NT2/D1 (cell line): ENCODE data around the gene POGK.

Experiments
- DNase-seq: peaks from one replicate; pipeline ENCODE4 v3.0.0-alpha.2; 2011; ENCODE audit warnings: low read depth, low spot score
- H3K27me3 ChIP-seq: 2 replicates; pipeline ENCODE4 v1.6.0; 2011; ENCODE audit warnings: mild to moderate bottlenecking; ENCODE audit not compliant: insufficient read length, insufficient read depth
- H3K36me3 ChIP-seq: 2 replicates; pipeline ENCODE4 v1.6.1; 2011; ENCODE audit warnings: mild to moderate bottlenecking, low read length, mixed read lengths; ENCODE audit not compliant: insufficient read depth, insufficient read length
- H3K4me1 ChIP-seq: 2 replicates; pipeline ENCODE4 v1.5.1; 2011; ENCODE audit not compliant: insufficient read depth, insufficient read length
- H3K4me3 ChIP-seq: 2 replicates; pipeline ENCODE4 v1.5.1; 2011; ENCODE audit warnings: low read depth; ENCODE audit not compliant: insufficient read length
- H3K9ac ChIP-seq: 2 replicates; pipeline ENCODE4 v1.6.0; 2011; ENCODE audit warnings: low read depth; ENCODE audit not compliant: insufficient read length
- H3K9me3 ChIP-seq: 2 replicates; pipeline ENCODE4 v1.5.1; 2011; ENCODE audit warnings: mild to moderate bottlenecking, low read length; ENCODE audit not compliant: insufficient read depth
- SUZ12 ChIP-seq: IDR thresholded peaks from 2 replicates; pipeline ENCODE4 v1.6.1; 2011; ENCODE audit not compliant: insufficient read length, insufficient read depth; ENCODE audit errors: extremely low read depth
- YY1 ChIP-seq: IDR thresholded peaks from 2 replicates; pipeline ENCODE4 v1.6.1; 2011; ENCODE audit not compliant: insufficient read length, insufficient read depth
- ZNF274 ChIP-seq: IDR thresholded peaks from 2 replicates; pipeline ENCODE4 v1.6.1; 2011; ENCODE audit warnings: mild to moderate bottlenecking, low read depth, low read length

Gene POGK

GRCh38 chr1:166857995-166858394 is 18.7 kb downstream of the POGK start:
- Histone ChIP-seq H3K9me3 (no peaks in the 10 kb centered on the region), H3K4me1 (no peaks in the 10 kb centered on the region), H3K27me3 (no peaks in the 10 kb centered on the region), H3K9ac (no peak overlapping the region), H3K36me3 (peaks cover 93% of the 10 kb centered on the region), H3K4me3 (no peak overlapping the region)
- TF ChIP-seq ZNF274 (no peak), YY1 (no peak), SUZ12 (no peak)
- no peak for DNase-seq

- no peaks in the 10 kb centered on the region for H3K9me3 ChIP-seq
- no peak overlapping the region for H3K9ac ChIP-seq
- TF ChIP-seq ZNF274, result no peak
- no peak for TF ChIP-seq SUZ12
- no peak for TF ChIP-seq YY1
- no peaks in the 10 kb centered on the region for H3K4me1 ChIP-seq
- peaks cover 92% of the 10 kb centered on the region for H3K36me3 ChIP-seq
- no peaks in the 10 kb centered on the region for H3K27me3 ChIP-seq
- no peak for DNase-seq
- no peak overlapping the region for H3K4me3 ChIP-seq
These were observed 19.6 kb downstream of the POGK start for GRCh38 chr1:166858726-166859419.

GRCh38 chr1:166859597-166859996 is 20.3 kb downstream of the POGK start:
- Histone ChIP-seq H3K4me3 (no peak overlapping the region), H3K4me1 (no peaks in the 10 kb centered on the region), H3K9ac (no peak overlapping the region), H3K9me3 (no peaks in the 10 kb centered on the region), H3K36me3 (peaks cover 92% of the 10 kb centered on the region), H3K27me3 (no peaks in the 10 kb centered on the region)
- TF ChIP-seq ZNF274 (no peak), SUZ12 (no peak), YY1 (no peak)
- DNase-seq, result no peak

GRCh38 chr1:166865926-166866325 is 26.7 kb downstream of the POGK start:
- no peak for DNase-seq
- Histone ChIP-seq H3K4me3 (no peak overlapping the region), H3K36me3 (peaks cover 72% of the 10 kb centered on the region), H3K9ac (no peak overlapping the region), H3K9me3 (no peaks in the 10 kb centered on the region), H3K4me1 (no peaks in the 10 kb centered on the region), H3K27me3 (no peaks in the 10 kb centered on the region)
- no peak for TF ChIP-seq SUZ12
- no peak for TF ChIP-seq YY1
- no peak for TF ChIP-seq ZNF274

GRCh38 chr1:166868639-166869038 is 29.4 kb downstream of the POGK start:
- Histone ChIP-seq H3K4me1 (no peaks in the 10 kb centered on the region), H3K9me3 (no peaks in the 10 kb centered on the region), H3K4me3 (no peak overlapping the region), H3K9ac (no peak overlapping the region), H3K27me3 (no peaks in the 10 kb centered on the region), H3K36me3 (peaks cover 62% of the 10 kb centered on the region)
- TF ChIP-seq YY1 (no peak), SUZ12 (no peak), ZNF274 (no peak)
- no peak for DNase-seq

GRCh38 chr1:166869318-166870099 is 30.2 kb downstream of the POGK start:
- DNase-seq, result no peak
- TF ChIP-seq SUZ12, result no peak
- TF ChIP-seq ZNF274, result no peak
- no peak for TF ChIP-seq YY1
- H3K9me3 ChIP-seq, result no peaks in the 10 kb centered on the region
- H3K9ac ChIP-seq, result no peak overlapping the region
- H3K27me3 ChIP-seq, result no peaks in the 10 kb centered on the region
- no peak overlapping the region for H3K4me3 ChIP-seq
- no peaks in the 10 kb centered on the region for H3K4me1 ChIP-seq
- peaks cover 54% of the 10 kb centered on the region for H3K36me3 ChIP-seq

- Histone ChIP-seq H3K9ac (no peak overlapping the region), H3K4me3 (no peak overlapping the region), H3K36me3 (peaks cover 46% of the 10 kb centered on the region), H3K9me3 (no peaks in the 10 kb centered on the region), H3K4me1 (no peaks in the 10 kb centered on the region), H3K27me3 (no peaks in the 10 kb centered on the region)
- TF ChIP-seq SUZ12, result no peak
- no peak for TF ChIP-seq YY1
- no peak for TF ChIP-seq ZNF274
- DNase-seq, result no peak
These were observed 31.3 kb downstream of the POGK start for GRCh38 chr1:166870584-166870983.
